Measurements from ENCODE around the gene BTBD7. TPM values are rescaled to one million over a fixed set of nuclear protein-coding genes. Genes with fewer than 3 reads are reported as not detected.

BTBD7 gene
- total RNA-seq, 1 donor from 2014 or later, result 43.5 TPM

DNA sequence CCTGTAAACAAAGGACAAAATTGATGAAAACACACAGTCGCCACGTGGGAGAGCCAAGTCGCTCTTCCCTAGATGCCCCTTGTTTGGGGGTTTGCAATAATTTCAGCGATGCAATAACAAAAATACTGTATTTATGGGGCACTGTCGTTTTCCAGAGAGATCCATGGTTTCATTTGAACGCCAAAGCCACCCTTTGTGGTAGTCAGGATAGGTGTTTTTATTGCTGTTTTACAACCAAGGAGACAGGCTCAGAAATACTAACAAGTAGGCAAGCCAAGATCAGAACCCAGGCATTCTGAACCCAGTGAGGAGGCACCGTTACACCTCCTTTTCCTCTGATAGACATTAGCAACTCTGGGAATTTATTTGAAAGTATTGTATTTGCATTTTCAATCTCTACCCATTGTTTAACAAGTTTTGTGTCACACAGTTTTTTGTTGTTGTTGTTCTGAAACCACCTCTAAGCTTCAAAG lies 831 bp upstream of the BTBD7 start:
- H3K27me3 Mint-ChIP-seq (ENCODE audit: low read depth), result no peaks in the 10 kb centered on the region
- no peaks in the 10 kb centered on the region for H3K36me3 Mint-ChIP-seq (ENCODE audit: low read depth)
- H3K9me3 Mint-ChIP-seq (ENCODE audit: low read depth), result no peaks in the 10 kb centered on the region
- DNase-seq (ENCODE audit: low spot score), result no peak
- TF ChIP-seq, protein P1, sequence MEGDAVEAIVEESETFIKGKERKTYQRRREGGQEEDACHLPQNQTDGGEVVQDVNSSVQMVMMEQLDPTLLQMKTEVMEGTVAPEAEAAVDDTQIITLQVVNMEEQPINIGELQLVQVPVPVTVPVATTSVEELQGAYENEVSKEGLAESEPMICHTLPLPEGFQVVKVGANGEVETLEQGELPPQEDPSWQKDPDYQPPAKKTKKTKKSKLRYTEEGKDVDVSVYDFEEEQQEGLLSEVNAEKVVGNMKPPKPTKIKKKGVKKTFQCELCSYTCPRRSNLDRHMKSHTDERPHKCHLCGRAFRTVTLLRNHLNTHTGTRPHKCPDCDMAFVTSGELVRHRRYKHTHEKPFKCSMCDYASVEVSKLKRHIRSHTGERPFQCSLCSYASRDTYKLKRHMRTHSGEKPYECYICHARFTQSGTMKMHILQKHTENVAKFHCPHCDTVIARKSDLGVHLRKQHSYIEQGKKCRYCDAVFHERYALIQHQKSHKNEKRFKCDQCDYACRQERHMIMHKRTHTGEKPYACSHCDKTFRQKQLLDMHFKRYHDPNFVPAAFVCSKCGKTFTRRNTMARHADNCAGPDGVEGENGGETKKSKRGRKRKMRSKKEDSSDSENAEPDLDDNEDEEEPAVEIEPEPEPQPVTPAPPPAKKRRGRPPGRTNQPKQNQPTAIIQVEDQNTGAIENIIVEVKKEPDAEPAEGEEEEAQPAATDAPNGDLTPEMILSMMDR (IDR thresholded peaks at IDR 0.05), result no peak
- H3K4me3 Mint-ChIP-seq (ENCODE audit: unreplicated experiment), result peak overlapping the region; percentile 86
- H3K27ac Mint-ChIP-seq (ENCODE audit: unreplicated experiment), result peak overlapping the region; percentile 96
- peaks cover 41% of the 10 kb centered on the region for H3K4me1 Mint-ChIP-seq (ENCODE audit: low read depth)

DNA sequence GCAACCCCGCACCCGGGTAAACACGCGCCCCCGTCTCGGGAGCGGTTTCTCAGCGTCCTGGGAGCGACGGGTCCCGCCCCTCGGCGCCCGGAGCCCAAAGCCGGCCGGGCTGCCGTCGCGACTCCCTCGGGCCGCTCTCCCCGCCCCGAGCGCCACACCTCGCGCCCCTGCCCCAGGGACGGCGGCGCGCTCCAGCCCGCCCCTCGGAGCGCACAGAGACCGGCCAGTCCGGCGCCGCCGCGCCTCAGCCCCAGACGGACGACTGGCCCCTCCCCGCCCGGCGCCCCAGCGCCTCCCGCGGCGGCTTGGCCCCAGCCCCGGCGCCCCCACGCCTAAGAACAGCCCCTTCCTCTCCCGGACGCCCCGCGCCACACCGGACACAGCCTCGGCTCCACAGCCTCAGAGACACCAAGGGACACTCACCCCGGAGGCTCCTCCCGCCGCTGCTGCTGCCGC lies 411 bp downstream of the BTBD7 start:
- no peaks in the 10 kb centered on the region for H3K9me3 Mint-ChIP-seq (ENCODE audit: low read depth)
- H3K4me3 Mint-ChIP-seq (ENCODE audit: unreplicated experiment), result peak overlapping the region; percentile 86
- TF ChIP-seq, protein P1 (IDR thresholded peaks at IDR 0.05), result peak; percentile 22
- H3K36me3 Mint-ChIP-seq (ENCODE audit: low read depth), result no peaks in the 10 kb centered on the region
- H3K4me1 Mint-ChIP-seq (ENCODE audit: low read depth), result peaks cover 43% of the 10 kb centered on the region
- H3K27me3 Mint-ChIP-seq (ENCODE audit: low read depth), result no peaks in the 10 kb centered on the region
- peak overlapping the region; percentile 96 for H3K27ac Mint-ChIP-seq (ENCODE audit: unreplicated experiment)
- DNase-seq (ENCODE audit: low spot score), result no peak

DNA sequence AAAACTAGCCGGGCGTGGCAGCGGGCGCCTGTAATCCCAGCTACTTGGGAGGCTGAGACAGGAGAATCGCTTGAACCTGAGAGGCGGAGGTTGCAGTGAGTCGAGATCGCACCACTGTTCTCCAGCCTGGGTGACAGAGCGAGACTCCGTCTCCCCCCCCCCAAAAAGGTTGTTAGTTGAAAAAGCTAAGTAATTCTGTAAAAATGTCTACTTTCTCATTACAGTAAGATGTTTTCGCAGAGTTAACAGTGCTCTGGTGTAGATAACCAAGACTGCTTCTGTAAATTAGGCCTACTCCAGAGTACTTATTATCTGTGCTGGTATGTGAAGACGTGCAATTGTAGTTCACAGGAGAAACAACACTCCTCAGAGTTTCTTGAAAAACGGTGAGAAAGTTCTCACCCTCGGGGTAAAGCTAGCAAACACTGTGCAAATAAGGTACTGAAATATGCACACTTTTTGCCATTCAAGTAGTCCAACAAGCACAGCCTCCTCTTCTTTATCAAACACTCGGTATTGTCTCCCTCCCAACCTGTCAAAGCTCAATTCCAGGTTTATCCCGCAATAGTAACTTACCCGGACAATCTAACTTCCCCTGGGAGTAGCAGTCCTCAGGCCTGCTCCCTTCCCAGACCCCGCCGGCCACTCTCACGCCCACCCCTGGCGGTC lies 974 bp downstream of the BTBD7 start:
- Mint-ChIP-seq H3K4me3 (ENCODE audit: unreplicated experiment) (peak overlapping the region; percentile 86), H3K9me3 (ENCODE audit: low read depth) (no peaks in the 10 kb centered on the region), H3K27ac (ENCODE audit: unreplicated experiment) (peak overlapping the region; percentile 92), H3K36me3 (ENCODE audit: low read depth) (no peaks in the 10 kb centered on the region), H3K4me1 (ENCODE audit: low read depth) (peaks cover 43% of the 10 kb centered on the region), H3K27me3 (ENCODE audit: low read depth) (no peaks in the 10 kb centered on the region)
- no peak for DNase-seq (ENCODE audit: low spot score)
- TF ChIP-seq, protein P1 (IDR thresholded peaks at IDR 0.05), result no peak

DNA sequence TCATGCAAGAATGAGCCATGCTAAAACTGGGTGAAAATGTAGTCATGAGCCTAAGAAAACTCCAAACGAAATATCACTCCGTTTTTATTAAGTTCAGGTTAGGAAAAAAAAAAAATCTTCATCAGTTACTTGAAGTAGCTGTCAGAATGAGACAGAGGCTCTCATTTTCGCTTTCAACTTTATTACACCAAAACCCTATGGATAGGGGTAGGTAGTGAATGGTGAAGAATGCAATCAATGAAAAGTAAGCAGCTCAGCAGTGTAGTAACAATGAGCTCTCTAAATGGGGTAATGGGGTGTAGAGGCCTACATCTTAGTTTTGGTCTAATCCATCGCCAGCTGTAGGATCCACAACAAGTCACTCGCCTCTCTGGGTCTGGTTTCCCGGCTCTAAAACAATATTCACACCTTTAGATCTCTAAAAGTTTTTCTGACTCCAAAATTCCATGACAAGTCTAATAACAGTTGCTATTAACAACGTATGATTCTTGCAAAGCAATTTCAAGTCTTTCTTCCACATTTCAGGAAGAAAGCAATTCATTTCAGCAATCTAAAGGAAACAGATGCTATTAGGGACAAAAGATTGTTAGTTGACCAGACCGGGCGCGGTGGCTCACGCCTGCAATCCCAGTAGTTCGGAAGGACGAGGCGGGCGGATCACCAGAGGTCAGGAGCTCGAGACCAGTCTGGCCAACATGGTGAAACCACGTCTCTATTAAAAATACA lies 1.7 kb downstream of the BTBD7 start:
- H3K9me3 Mint-ChIP-seq (ENCODE audit: low read depth), result no peaks in the 10 kb centered on the region
- no peaks in the 10 kb centered on the region for H3K36me3 Mint-ChIP-seq (ENCODE audit: low read depth)
- no peak for DNase-seq (ENCODE audit: low spot score)
- TF ChIP-seq, protein P1 (IDR thresholded peaks at IDR 0.05), result no peak
- H3K4me3 Mint-ChIP-seq (ENCODE audit: unreplicated experiment), result peak overlapping the region; percentile 86
- peak overlapping the region; percentile 92 for H3K27ac Mint-ChIP-seq (ENCODE audit: unreplicated experiment)
- no peaks in the 10 kb centered on the region for H3K27me3 Mint-ChIP-seq (ENCODE audit: low read depth)
- H3K4me1 Mint-ChIP-seq (ENCODE audit: low read depth), result peaks cover 43% of the 10 kb centered on the region

DNA sequence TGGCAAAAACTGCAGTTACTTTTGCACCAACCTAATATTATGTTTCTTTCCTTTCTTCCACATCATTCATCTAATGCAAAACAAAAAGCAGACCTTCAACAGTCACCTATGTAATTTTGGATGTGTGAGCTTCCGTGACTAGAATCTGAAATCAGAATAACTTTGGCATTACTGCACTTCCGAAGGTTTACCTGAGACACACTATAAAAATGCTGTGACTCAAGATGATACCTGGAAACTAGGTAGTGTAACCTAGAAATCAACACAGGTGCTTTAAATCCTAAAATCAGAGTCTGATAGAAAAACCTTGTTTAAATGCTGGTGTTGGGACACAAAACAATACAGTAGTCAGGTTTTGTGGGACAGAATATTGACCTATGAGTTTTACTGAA lies 2.2 kb downstream of the BTBD7 start:
- Mint-ChIP-seq H3K4me3 (ENCODE audit: unreplicated experiment) (peak overlapping the region; percentile 86), H3K9me3 (ENCODE audit: low read depth) (no peaks in the 10 kb centered on the region), H3K27me3 (ENCODE audit: low read depth) (no peaks in the 10 kb centered on the region), H3K27ac (ENCODE audit: unreplicated experiment) (no peak overlapping the region), H3K36me3 (ENCODE audit: low read depth) (no peaks in the 10 kb centered on the region), H3K4me1 (ENCODE audit: low read depth) (peaks cover 43% of the 10 kb centered on the region)
- TF ChIP-seq, protein P1 (IDR thresholded peaks at IDR 0.05), result no peak
- DNase-seq (ENCODE audit: low spot score), result no peak

Measured in chondrocyte (in vitro differentiated cells).